Activated CD4-positive, alpha-beta T cell treated with anti-CD3 and anti-CD28 coated beads, Interleukin-2, amount 50 U/mL, for 16 hours (primary cell): ENCODE results near the gene ZBED5.
A peak's percentile ranks its signal among the peaks of the same experiment; 100 is the strongest.

Experiments
- DNase-seq: peaks from one replicate; pipeline ENCODE4 v3.0.0-alpha.2; 2020

Gene ZBED5

GRCh38 chr11:10878408-10879214, 20.8 kb upstream of the ZBED5 start:
- peak; percentile 60 for DNase-seq

DNA sequence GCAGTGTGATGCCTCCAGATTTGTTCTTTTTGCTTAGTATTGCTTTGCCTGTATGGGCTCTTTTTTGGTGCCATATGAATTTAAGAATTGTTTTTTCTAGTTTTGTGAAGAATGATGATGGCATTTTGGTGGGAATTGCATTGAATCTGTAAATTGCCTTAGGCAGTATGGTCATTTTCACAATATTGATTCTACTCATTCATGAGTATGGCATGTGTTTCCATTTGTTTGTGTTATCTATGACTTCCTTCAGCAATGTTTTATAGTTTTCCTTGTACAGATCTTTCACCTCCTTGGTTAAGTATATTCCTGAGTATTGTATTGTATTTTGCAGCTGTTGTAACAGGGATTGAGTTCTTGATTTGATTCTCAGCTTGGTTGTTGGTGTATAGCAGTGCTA, 18.3 kb upstream of the ZBED5 start:
- no peak for DNase-seq

DNA sequence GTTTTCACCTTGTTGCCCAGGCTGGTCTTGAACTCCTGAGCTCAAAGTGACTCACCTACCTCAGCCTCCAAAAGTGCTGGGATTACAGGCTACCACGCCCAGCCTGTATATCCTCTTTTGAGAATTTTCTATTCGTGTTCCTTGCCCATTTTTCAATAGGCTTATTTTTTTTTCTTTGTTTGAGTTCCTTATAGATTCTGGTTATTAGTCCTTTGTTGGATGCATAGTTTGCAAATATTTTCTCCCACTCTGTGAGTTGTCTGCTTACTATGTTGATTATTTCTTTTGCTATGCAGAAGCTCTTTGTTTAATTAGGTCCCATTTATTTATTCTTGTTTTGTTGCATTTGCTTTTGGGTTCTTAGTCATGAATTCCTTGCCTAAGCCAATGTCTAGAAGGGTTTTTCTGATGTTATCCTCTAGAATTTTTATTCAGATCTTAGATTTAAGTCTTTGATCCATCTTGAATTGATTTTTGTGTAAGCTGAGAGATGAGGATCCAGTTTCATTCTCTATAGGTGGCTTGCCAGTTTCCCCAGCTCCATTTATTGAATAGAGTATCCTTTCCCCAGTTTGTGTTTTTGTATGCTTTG, 17.7 kb upstream of the ZBED5 start:
- DNase-seq = no peak

- DNase-seq = no peak
Measured at GRCh38 chr11:10872097-10872496, 14.2 kb upstream of the ZBED5 start.

- DNase-seq = no peak
Measured at GRCh38 chr11:10868352-10868751, 10.5 kb upstream of the ZBED5 start.

DNA sequence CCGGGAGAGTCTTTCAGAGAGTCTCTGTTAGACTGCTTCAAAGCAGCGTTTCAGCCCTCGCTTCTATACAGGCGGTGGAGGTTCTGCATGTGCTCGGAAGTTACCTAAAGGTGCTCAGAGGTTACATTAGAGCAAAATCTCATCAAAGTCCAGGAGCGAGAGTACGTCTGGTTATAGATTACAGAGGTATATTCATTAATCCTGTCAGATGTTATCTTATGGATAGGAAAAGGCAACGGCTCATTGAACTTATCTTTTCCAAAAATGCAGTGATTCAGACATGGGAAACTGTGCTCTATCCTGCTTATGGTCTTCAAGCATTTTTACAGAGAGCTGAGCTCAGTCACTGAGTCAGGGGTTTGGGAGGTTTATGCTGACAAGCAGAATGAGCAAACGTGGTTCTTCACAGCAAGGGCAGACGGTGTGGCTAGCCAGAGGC, 9.1 kb upstream of the ZBED5 start:
- no peak for DNase-seq

DNA sequence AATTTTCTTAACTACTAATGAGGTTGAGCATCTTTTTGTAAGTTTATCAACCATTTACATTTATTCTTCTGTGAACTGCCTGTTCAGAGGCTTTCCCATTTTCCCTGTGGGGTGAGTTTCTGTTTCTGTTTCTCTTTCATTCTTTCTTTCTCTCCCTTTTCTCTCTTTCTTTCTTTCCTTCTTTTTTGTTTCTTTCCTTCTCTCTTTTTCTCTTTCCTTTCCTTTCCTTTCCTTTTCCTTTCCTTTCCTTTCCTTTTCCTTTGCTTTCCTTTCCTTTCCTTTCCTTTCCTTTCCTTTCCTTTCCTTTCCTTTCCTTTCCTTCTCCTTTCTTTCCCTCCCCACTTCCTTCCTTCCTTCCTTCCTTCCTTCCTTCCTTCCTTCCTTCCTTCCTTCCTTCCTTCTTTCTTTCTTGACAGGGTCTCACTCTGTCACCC, 8.0 kb upstream of the ZBED5 start:
- DNase-seq = no peak

DNA sequence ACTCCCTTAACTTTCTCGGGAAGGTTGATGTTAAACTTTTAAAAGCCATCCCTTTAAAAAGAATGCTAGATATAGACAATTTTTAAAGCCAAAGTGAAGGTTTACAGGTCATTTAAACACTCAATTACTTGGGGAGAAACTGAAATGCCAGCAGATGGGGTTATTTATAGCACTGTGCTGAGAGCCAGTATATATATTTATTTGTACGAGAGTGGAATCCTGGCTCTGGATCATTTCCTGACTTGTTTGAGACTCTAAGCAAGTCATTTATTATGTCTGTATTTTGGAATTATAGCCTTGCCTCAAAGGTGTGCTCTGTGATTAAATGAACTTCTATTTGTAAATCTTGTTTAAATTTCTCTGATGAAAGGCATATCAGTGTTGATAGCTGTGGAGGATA, 6.8 kb upstream of the ZBED5 start:
- no peak for DNase-seq

- DNase-seq = no peak
Measured at GRCh38 chr11:10862446-10862845, 4.6 kb upstream of the ZBED5 start.

- DNase-seq = no peak
Measured at GRCh38 chr11:10861799-10862198, 3.9 kb upstream of the ZBED5 start.

- DNase-seq = no peak
Measured at GRCh38 chr11:10861047-10861446, 3.2 kb upstream of the ZBED5 start.

DNA sequence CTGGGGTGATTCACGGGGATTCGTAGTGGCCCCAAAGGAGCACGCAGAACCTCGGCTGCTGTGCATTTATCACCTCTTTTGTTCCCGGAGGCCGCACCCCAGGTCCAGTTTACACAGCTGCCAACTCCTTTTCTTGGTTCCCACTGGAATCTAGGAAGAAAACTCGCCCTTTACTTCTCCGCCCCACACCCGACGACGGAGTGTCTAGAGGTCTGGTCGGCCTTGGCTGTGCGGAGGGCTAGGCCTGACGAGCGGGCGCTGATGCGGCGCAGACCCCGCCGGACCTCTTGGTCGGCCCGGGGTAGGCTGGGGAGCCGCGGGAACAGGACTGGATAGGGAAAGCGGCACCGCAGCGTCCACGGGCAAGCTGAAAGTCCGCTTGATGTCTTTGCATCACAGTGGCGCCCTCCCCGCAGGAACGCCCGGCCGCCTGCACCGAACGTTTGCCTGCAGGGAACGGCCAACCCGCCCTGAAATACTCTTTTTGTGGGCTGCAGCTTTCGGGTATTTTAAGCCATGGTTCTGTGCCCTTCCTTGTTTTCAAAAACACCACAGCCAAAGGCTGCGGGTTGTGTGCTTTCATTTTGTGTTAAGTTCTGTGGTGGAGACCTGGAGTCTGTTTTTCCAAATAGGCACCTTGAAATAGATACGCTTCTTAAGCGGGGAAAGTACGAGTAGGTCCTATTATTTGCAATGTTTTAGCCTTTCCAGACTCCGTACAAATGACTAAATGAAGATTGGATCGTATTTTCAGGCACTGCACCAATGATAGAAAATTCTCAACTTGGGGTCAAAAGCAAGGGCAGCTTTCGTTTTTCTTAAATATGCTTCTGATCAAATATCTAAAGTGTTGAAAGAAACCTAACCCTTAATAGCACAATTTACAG, 829 bp upstream of the ZBED5 start:
- peak; percentile 39 for DNase-seq

DNA sequence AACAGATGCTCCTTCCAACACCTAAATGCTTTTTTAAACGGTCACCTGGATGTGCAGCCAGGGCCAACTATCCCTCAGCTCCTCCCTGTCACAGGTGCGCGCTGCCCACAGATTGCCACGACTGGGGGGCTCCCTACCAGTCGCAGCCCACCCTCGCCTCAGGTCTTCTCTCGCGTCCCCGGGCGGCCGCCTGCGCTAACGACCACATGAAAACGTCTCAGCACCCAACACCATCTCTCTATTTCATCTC, 469 bp downstream of the ZBED5 start:
- no peak for DNase-seq

GRCh38 chr11:10856689-10857458, 979 bp downstream of the ZBED5 start:
- peak; percentile 38 for DNase-seq

DNA sequence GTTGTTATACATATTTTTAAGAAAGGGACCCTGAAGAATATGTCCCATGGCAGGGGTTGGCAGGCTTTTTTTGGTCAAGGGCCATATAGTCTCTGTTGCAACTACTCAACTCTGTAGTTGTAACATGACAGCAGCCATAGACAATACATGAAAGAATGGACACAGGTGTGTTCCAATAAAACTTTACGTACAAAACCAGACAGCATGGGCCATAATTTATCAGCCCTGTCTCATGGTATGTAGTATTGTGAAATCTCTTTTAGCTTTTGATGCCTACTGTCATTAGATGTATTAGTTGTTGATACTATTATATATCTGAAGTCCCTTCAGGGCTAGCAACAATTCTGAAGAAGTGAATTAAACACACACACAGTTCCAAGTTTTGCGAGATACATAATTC, 2.6 kb downstream of the ZBED5 start:
- no peak for DNase-seq

- no peak for DNase-seq
Measured at GRCh38 chr11:10847960-10848860, 9.6 kb downstream of the ZBED5 start.

- no peak for DNase-seq
Measured at GRCh38 chr11:10846660-10847059, 11.2 kb downstream of the ZBED5 start.

- no peak for DNase-seq
Measured at GRCh38 chr11:10845589-10845988, 12.3 kb downstream of the ZBED5 start.

- no peak for DNase-seq
Measured at GRCh38 chr11:10844796-10845195, 13.1 kb downstream of the ZBED5 start.

- no peak for DNase-seq
Measured at GRCh38 chr11:10844356-10844755, 13.5 kb downstream of the ZBED5 start.

GRCh38 chr11:10838881-10839280, 19.0 kb downstream of the ZBED5 start:
- DNase-seq = no peak

GRCh38 chr11:10838083-10838482, 19.8 kb downstream of the ZBED5 start:
- DNase-seq = no peak
